Mesothelial cell of epicardium (in vitro differentiated cells): ENCODE results near the gene AANAT. TPM values are rescaled to one million over a fixed set of nuclear protein-coding genes. Genes with fewer than 3 reads are reported as not detected.
"Not testable (repeated sequence)": the region's sequence is repeated elsewhere in the genome, so short reads cannot be mapped to it uniquely, and the experiment has no call there.

ENCODE experiments used
- DNase-seq, 2 experiments: peaks; one replicate each; pipeline ENCODE4 v3.0.0; 2021; ENCODE audit warnings: low spot score in 2 of 2; ENCODE audit not compliant: unreplicated experiment in 2 of 2
- H3K27ac Mint-ChIP-seq: 2 replicates; pipeline ENCODE4 v1.8.0; 2021; ENCODE audit warnings: mixed read lengths
- H3K27me3 Mint-ChIP-seq: 2 replicates; pipeline ENCODE4 v1.8.0; 2021; ENCODE audit warnings: low read depth, mixed read lengths
- H3K36me3 Mint-ChIP-seq: 2 replicates; pipeline ENCODE4 v1.8.0; 2021; ENCODE audit warnings: mixed read lengths
- H3K4me1 Mint-ChIP-seq: 2 replicates; pipeline ENCODE4 v1.8.0; 2021; ENCODE audit warnings: mixed read lengths
- H3K4me3 Mint-ChIP-seq: 2 replicates; pipeline ENCODE4 v1.8.0; 2021; ENCODE audit warnings: mild to moderate bottlenecking, moderate library complexity, mixed read lengths
- H3K9me3 Mint-ChIP-seq: 2 replicates; pipeline ENCODE4 v1.8.0; 2021; ENCODE audit warnings: mixed read lengths
- total RNA-seq: library from RNA; stranded (reverse); gene quantifications from 3 replicates; pipeline ENCODE4 v1.2.1, GENCODE V29; 2021
- TF ChIP-seq, protein P1 (sequence below): fragments of 200-600 bp; sonication (generic); IDR thresholded peaks from one replicate; pipeline ENCODE4 v1.5.0; 2021; ENCODE audit warnings: antibody characterized with exemption; ENCODE audit not compliant: unreplicated experiment

The AANAT gene
- total RNA-seq, 1 donor from 2014 or later: 0.22 TPM

GRCh38 chr17:76501827-76502307 is 34.5 kb downstream of the AANAT start:
- peaks cover 44% of the 10 kb centered on the region for H3K4me1 Mint-ChIP-seq
- peak overlapping the region; percentile 76 for H3K4me3 Mint-ChIP-seq
- no peaks in the 10 kb centered on the region for H3K9me3 Mint-ChIP-seq
- TF ChIP-seq, protein P1, sequence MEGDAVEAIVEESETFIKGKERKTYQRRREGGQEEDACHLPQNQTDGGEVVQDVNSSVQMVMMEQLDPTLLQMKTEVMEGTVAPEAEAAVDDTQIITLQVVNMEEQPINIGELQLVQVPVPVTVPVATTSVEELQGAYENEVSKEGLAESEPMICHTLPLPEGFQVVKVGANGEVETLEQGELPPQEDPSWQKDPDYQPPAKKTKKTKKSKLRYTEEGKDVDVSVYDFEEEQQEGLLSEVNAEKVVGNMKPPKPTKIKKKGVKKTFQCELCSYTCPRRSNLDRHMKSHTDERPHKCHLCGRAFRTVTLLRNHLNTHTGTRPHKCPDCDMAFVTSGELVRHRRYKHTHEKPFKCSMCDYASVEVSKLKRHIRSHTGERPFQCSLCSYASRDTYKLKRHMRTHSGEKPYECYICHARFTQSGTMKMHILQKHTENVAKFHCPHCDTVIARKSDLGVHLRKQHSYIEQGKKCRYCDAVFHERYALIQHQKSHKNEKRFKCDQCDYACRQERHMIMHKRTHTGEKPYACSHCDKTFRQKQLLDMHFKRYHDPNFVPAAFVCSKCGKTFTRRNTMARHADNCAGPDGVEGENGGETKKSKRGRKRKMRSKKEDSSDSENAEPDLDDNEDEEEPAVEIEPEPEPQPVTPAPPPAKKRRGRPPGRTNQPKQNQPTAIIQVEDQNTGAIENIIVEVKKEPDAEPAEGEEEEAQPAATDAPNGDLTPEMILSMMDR: no peak
- peaks cover 7% of the 10 kb centered on the region for H3K27me3 Mint-ChIP-seq
- no peak for DNase-seq
- H3K36me3 Mint-ChIP-seq: no peaks in the 10 kb centered on the region
- H3K27ac Mint-ChIP-seq: peak overlapping the region; percentile 90

GRCh38 chr17:76502341-76503211 is 35.2 kb downstream of the AANAT start:
- H3K4me3 Mint-ChIP-seq: no peak overlapping the region
- TF ChIP-seq, protein P1: no peak
- no peaks in the 10 kb centered on the region for H3K9me3 Mint-ChIP-seq
- peaks cover 12% of the 10 kb centered on the region for H3K27me3 Mint-ChIP-seq
- DNase-seq: no peak
- H3K36me3 Mint-ChIP-seq: no peaks in the 10 kb centered on the region
- H3K27ac Mint-ChIP-seq: no peak overlapping the region
- H3K4me1 Mint-ChIP-seq: peaks cover 44% of the 10 kb centered on the region

GRCh38 chr17:76504117-76504516 is 36.7 kb downstream of the AANAT start:
- Mint-ChIP-seq H3K36me3 (no peaks in the 10 kb centered on the region), H3K4me1 (peaks cover 30% of the 10 kb centered on the region), H3K9me3 (no peaks in the 10 kb centered on the region), H3K4me3 (no peak overlapping the region), H3K27ac (no peak overlapping the region), H3K27me3 (peaks cover 23% of the 10 kb centered on the region)
- TF ChIP-seq, protein P1: no peak
- no peak for DNase-seq

- Mint-ChIP-seq H3K4me3 (no peak overlapping the region), H3K4me1 (peaks cover 19% of the 10 kb centered on the region), H3K36me3 (no peaks in the 10 kb centered on the region), H3K27me3 (peaks cover 19% of the 10 kb centered on the region), H3K27ac (no peak overlapping the region), H3K9me3 (no peaks in the 10 kb centered on the region)
- DNase-seq: peak; percentile 65 to 95
- TF ChIP-seq, protein P1: peak; percentile 96
These were observed 39.3 kb downstream of the AANAT start for GRCh38 chr17:76506408-76507345.

GRCh38 chr17:76508472-76509063 is 41.2 kb downstream of the AANAT start:
- not testable (repeated sequence) for H3K36me3 Mint-ChIP-seq, H3K4me3 Mint-ChIP-seq, H3K4me1 Mint-ChIP-seq, DNase-seq, H3K9me3 Mint-ChIP-seq, H3K27ac Mint-ChIP-seq
- H3K27me3 Mint-ChIP-seq: peaks cover 19% of the 10 kb centered on the region
